HG03175 (cell line): ENCODE results near the gene TSPAN2.
"Not testable (repeated sequence)": the region's sequence is repeated elsewhere in the genome, so short reads cannot be mapped to it uniquely, and the experiment has no call there.

Source experiments
- ATAC-seq: cut with Tn5 transposase; IDR thresholded peaks from one replicate; pipeline ENCODE4 v1.9.1; 2021; ENCODE audit warnings: mild to moderate bottlenecking, moderate library complexity; ENCODE audit not compliant: unreplicated experiment

TSPAN2 gene

GRCh38 chr1:115041654-115042053 lies 47.6 kb downstream of the TSPAN2 start:
- ATAC-seq = no peak

- no peak for ATAC-seq
These were observed 48.8 kb downstream of the TSPAN2 start for GRCh38 chr1:115040501-115040900.

- no peak for ATAC-seq
These were observed 52.3 kb downstream of the TSPAN2 start for GRCh38 chr1:115036814-115037507.

GRCh38 chr1:115035652-115036051 lies 53.7 kb downstream of the TSPAN2 start:
- no peak for ATAC-seq

GRCh38 chr1:115031595-115031994 lies 57.7 kb downstream of the TSPAN2 start:
- no peak for ATAC-seq

- no peak for ATAC-seq
These were observed 59.8 kb downstream of the TSPAN2 start, which contains the start of gene TSHB for GRCh38 chr1:115029526-115029925. Gene TSHB, plus strand, starts transcription at chr1:115029826. Its CDS starts 3,537 bp downstream, at chr1:115033363.

- no peak for ATAC-seq
These were observed 65.7 kb downstream of the TSPAN2 start for GRCh38 chr1:115023593-115023992.

GRCh38 chr1:115021145-115021544 lies 68.2 kb downstream of the TSPAN2 start:
- ATAC-seq = no peak

GRCh38 chr1:115019549-115019948 lies 69.8 kb downstream of the TSPAN2 start:
- ATAC-seq = not testable (repeated sequence)

GRCh38 chr1:115013792-115014191 lies 75.5 kb downstream of the TSPAN2 start:
- ATAC-seq = no peak

- no peak for ATAC-seq
These were observed 76.9 kb downstream of the TSPAN2 start for GRCh38 chr1:115012434-115012833.

GRCh38 chr1:115012006-115012405 lies 77.3 kb downstream of the TSPAN2 start:
- ATAC-seq = no peak

- ATAC-seq = no peak
These were observed 83.1 kb downstream of the TSPAN2 start for GRCh38 chr1:115006191-115006590.
